ENCODE results near the gene ASCL5.

Gene ASCL5

DNA sequence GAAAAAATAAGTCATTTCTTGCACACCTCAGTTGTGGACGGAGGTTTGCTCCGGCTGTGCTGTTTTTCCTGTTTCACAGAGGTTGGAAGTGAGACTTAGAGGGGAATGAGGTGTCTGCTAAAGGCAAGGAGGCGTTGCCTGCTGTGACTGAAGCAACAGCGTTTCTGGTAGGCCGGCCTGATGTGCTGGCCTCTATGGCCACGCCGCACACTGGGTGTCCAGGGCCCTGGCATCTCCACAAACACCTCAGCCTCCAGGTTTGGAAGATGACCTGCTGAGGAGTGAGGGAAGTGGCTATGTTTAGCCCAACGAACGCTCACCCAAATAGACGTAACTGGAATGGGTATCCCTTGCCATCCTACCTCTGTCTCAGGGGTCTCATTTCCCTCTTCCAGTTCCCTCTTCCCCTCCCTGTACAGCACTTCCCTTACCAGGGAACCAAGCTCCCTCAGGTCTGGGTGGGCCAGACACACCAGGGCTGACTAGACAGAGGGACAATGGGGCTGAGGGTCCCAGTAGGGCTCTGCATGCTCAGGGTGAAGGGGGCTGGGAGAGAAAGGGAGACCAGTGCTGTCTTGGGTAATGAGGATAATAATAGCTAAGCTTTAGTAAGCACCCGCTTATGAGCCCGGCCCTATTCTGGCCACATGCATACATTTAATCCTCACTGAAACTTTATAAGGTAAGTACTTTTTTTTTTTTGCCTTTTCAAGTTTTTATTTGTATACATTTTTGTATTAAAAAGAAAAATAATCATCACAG lies 26.6 kb downstream of the ASCL5 start:
- Histone ChIP-seq H2BK5ac (ENCODE audit: low read length) (no peak overlapping the region), H3K18ac (ENCODE audit: low read length) (no peak overlapping the region), H3K23ac (ENCODE audit: low read depth, low read length, poor library complexity) (no peak overlapping the region), H3K36me3 (replicated peaks in 1 of 2; ENCODE audit: control insufficient read depth in 2 of 2, insufficient read depth in 2 of 2, low read length in 2 of 2) (no peaks in the 10 kb centered on the region), H3K9me3 (replicated peaks in 1 of 2; ENCODE audit: control insufficient read depth in 2 of 2, insufficient read depth in 1 of 2, low read depth in 1 of 2, low read length in 2 of 2) (no peaks in the 10 kb centered on the region), H2AFZ (ENCODE audit: low read length) (peak overlapping the region; percentile 41), H2BK15ac (ENCODE audit: low read length) (no peak overlapping the region), H3K27me3 (ENCODE audit: control insufficient read depth in 3 of 3, insufficient read depth in 3 of 3, low read depth in 1 of 3, low read length in 3 of 3) (no peaks in the 10 kb centered on the region), H2BK12ac (ENCODE audit: low read length) (no peak overlapping the region), H3K4ac (ENCODE audit: low read length) (no peak overlapping the region), H4K91ac (ENCODE audit: low read depth, low read length, poor library complexity) (no peak overlapping the region), H3K14ac (ENCODE audit: low read length) (no peak overlapping the region), H3K27ac (replicated peaks; ENCODE audit: low read length) (no peak overlapping the region), H3K79me1 (ENCODE audit: low read depth, low read length) (no peaks in the 10 kb centered on the region), H3K9ac (ENCODE audit: low read depth, low read length, poor library complexity) (no peak overlapping the region), H4K8ac (ENCODE audit: low read depth, low read length) (no peak overlapping the region), H2AK5ac (ENCODE audit: low read depth, low read length) (no peak overlapping the region), H3K4me1 (ENCODE audit: control insufficient read depth in 2 of 2, insufficient read depth in 1 of 2, low read depth in 1 of 2, low read length in 2 of 2) (peaks cover 24 to 43% of the 10 kb centered on the region in 2 donors), H3K4me3 (ENCODE audit: low read length in 2 of 2) (no peak overlapping the region), H2BK120ac (ENCODE audit: low read depth, low read length) (no peak overlapping the region), H3K4me2 (ENCODE audit: insufficient read depth, low read length, poor library complexity, severe bottlenecking) (no peak overlapping the region)
- DNase-seq (ENCODE audit: low spot score), result no peak
- WGBS, 2 donors (ENCODE audit: extremely low coverage in 2 of 2, insufficient read length in 2 of 2, insufficient replicate concordance in 1 of 2), result no CpG with 5 or more reads among the region's 12 CpGs

- no peak for DNase-seq (ENCODE audit: low spot score)
- peak overlapping the region; percentile 41 for H2AFZ ChIP-seq (ENCODE audit: low read length)
- no peak overlapping the region for H4K8ac ChIP-seq (ENCODE audit: low read depth, low read length)
- H3K14ac ChIP-seq (ENCODE audit: low read length), result no peak overlapping the region
- peak overlapping the region; percentile 59 for H2BK5ac ChIP-seq (ENCODE audit: low read length)
- H3K4me1 ChIP-seq (ENCODE audit: control insufficient read depth in 2 of 2, insufficient read depth in 1 of 2, low read depth in 1 of 2, low read length in 2 of 2), result peaks cover 24 to 43% of the 10 kb centered on the region in 2 donors
- no peak overlapping the region for H4K91ac ChIP-seq (ENCODE audit: low read depth, low read length, poor library complexity)
- H3K4me2 ChIP-seq (ENCODE audit: insufficient read depth, low read length, poor library complexity, severe bottlenecking), result no peak overlapping the region
- H2AK5ac ChIP-seq (ENCODE audit: low read depth, low read length), result peak overlapping the region; percentile 73
- H3K27me3 ChIP-seq (ENCODE audit: control insufficient read depth in 3 of 3, insufficient read depth in 3 of 3, low read depth in 1 of 3, low read length in 3 of 3), result no peaks in the 10 kb centered on the region
- H3K9me3 ChIP-seq (replicated peaks in 1 of 2; ENCODE audit: control insufficient read depth in 2 of 2, insufficient read depth in 1 of 2, low read depth in 1 of 2, low read length in 2 of 2), result no peaks in the 10 kb centered on the region
- H3K4me3 ChIP-seq (ENCODE audit: low read length in 2 of 2), result no peak overlapping the region
- no peaks in the 10 kb centered on the region for H3K36me3 ChIP-seq (replicated peaks in 1 of 2; ENCODE audit: control insufficient read depth in 2 of 2, insufficient read depth in 2 of 2, low read length in 2 of 2)
- no peak overlapping the region for H3K9ac ChIP-seq (ENCODE audit: low read depth, low read length, poor library complexity)
- no CpG with 5 or more reads among the region's 5 CpGs for WGBS, 2 donors (ENCODE audit: extremely low coverage in 2 of 2, insufficient read length in 2 of 2, insufficient replicate concordance in 1 of 2)
- H3K4ac ChIP-seq (ENCODE audit: low read length), result no peak overlapping the region
- no peak overlapping the region for H3K23ac ChIP-seq (ENCODE audit: low read depth, low read length, poor library complexity)
- no peak overlapping the region for H2BK12ac ChIP-seq (ENCODE audit: low read length)
- no peaks in the 10 kb centered on the region for H3K79me1 ChIP-seq (ENCODE audit: low read depth, low read length)
- no peak overlapping the region for H3K27ac ChIP-seq (replicated peaks; ENCODE audit: low read length)
- H2BK120ac ChIP-seq (ENCODE audit: low read depth, low read length), result no peak overlapping the region
- H2BK15ac ChIP-seq (ENCODE audit: low read length), result peak overlapping the region; percentile 61
- peak overlapping the region; percentile 62 for H3K18ac ChIP-seq (ENCODE audit: low read length)
Measured at GRCh38 chr1:201098992-201099677, 27.8 kb downstream of the ASCL5 start.

GRCh38 chr1:201096977-201097856 lies 29.8 kb downstream of the ASCL5 start:
- Histone ChIP-seq H3K18ac (ENCODE audit: low read length) (peak overlapping the region; percentile 11), H3K14ac (ENCODE audit: low read length) (no peak overlapping the region), H3K9ac (ENCODE audit: low read depth, low read length, poor library complexity) (no peak overlapping the region), H2BK15ac (ENCODE audit: low read length) (no peak overlapping the region), H2BK120ac (ENCODE audit: low read depth, low read length) (no peak overlapping the region), H3K23ac (ENCODE audit: low read depth, low read length, poor library complexity) (no peak overlapping the region), H3K4ac (ENCODE audit: low read length) (no peak overlapping the region), H2AK5ac (ENCODE audit: low read depth, low read length) (no peak overlapping the region), H4K91ac (ENCODE audit: low read depth, low read length, poor library complexity) (no peak overlapping the region), H3K4me1 (ENCODE audit: control insufficient read depth in 2 of 2, insufficient read depth in 1 of 2, low read depth in 1 of 2, low read length in 2 of 2) (peaks cover 22 to 43% of the 10 kb centered on the region in 2 donors), H3K4me2 (ENCODE audit: insufficient read depth, low read length, poor library complexity, severe bottlenecking) (no peak overlapping the region), H3K79me1 (ENCODE audit: low read depth, low read length) (no peaks in the 10 kb centered on the region), H3K9me3 (replicated peaks in 1 of 2; ENCODE audit: control insufficient read depth in 2 of 2, insufficient read depth in 1 of 2, low read depth in 1 of 2, low read length in 2 of 2) (no peaks in the 10 kb centered on the region), H2BK5ac (ENCODE audit: low read length) (no peak overlapping the region), H2BK12ac (ENCODE audit: low read length) (no peak overlapping the region), H3K4me3 (ENCODE audit: low read length in 2 of 2) (no peak overlapping the region), H3K36me3 (replicated peaks in 1 of 2; ENCODE audit: control insufficient read depth in 2 of 2, insufficient read depth in 2 of 2, low read length in 2 of 2) (no peaks in the 10 kb centered on the region), H4K8ac (ENCODE audit: low read depth, low read length) (peak overlapping the region; percentile 7), H2AFZ (ENCODE audit: low read length) (peak overlapping the region; percentile 47), H3K27me3 (ENCODE audit: control insufficient read depth in 3 of 3, insufficient read depth in 3 of 3, low read depth in 1 of 3, low read length in 3 of 3) (no peaks in the 10 kb centered on the region), H3K27ac (replicated peaks; ENCODE audit: low read length) (no peak overlapping the region)
- DNase-seq (ENCODE audit: low spot score), result no peak
- no CpG with 5 or more reads among the region's 17 CpGs for WGBS, 2 donors (ENCODE audit: extremely low coverage in 2 of 2, insufficient read length in 2 of 2, insufficient replicate concordance in 1 of 2)

All from neuronal stem cell (in vitro differentiated cells).